Measurements from ENCODE around the gene ZNF385B.

ZNF385B gene

DNA sequence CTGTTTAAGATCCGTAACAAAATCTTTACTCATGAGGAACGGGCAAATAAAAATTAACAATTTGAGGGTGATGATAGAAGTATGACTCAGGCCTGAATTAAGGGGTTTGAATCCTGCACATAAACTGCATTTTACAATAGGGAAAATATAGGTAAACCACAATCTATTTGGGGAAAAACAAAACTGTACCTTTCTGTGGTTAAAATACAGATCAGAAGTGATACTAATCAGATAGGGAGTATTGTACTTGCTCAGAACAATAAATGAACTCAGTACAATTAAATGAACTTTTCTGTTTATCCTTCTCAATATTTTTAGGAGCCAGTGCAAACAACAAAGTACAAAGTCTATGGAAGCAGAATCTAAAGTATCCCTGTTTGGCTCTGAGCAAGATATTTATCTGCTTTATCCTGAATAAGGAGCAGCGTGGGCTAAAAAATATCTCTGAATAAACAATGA, 287.3 kb downstream of the ZNF385B start:
- no peak overlapping the region for H3K4me3 ChIP-seq (replicated peaks; ENCODE audit: insufficient read depth, low read length)
- no peak overlapping the region for H3K27ac ChIP-seq (replicated peaks)
- DNase-seq (ENCODE audit: low read depth in 1 of 2, low spot score in 1 of 2), result no peak
- TF ChIP-seq, protein P1, sequence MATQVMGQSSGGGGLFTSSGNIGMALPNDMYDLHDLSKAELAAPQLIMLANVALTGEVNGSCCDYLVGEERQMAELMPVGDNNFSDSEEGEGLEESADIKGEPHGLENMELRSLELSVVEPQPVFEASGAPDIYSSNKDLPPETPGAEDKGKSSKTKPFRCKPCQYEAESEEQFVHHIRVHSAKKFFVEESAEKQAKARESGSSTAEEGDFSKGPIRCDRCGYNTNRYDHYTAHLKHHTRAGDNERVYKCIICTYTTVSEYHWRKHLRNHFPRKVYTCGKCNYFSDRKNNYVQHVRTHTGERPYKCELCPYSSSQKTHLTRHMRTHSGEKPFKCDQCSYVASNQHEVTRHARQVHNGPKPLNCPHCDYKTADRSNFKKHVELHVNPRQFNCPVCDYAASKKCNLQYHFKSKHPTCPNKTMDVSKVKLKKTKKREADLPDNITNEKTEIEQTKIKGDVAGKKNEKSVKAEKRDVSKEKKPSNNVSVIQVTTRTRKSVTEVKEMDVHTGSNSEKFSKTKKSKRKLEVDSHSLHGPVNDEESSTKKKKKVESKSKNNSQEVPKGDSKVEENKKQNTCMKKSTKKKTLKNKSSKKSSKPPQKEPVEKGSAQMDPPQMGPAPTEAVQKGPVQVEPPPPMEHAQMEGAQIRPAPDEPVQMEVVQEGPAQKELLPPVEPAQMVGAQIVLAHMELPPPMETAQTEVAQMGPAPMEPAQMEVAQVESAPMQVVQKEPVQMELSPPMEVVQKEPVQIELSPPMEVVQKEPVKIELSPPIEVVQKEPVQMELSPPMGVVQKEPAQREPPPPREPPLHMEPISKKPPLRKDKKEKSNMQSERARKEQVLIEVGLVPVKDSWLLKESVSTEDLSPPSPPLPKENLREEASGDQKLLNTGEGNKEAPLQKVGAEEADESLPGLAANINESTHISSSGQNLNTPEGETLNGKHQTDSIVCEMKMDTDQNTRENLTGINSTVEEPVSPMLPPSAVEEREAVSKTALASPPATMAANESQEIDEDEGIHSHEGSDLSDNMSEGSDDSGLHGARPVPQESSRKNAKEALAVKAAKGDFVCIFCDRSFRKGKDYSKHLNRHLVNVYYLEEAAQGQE (IDR thresholded peaks at IDR 0.05; ENCODE audit: insufficient replicate concordance, low read depth), result no peak
- no peaks in the 10 kb centered on the region for H3K27me3 ChIP-seq (ENCODE audit: insufficient read depth, poor library complexity, severe bottlenecking)

GRCh38 chr2:179572544-179572943, 288.9 kb downstream of the ZNF385B start:
- TF ChIP-seq SPI1 (IDR thresholded peaks at IDR 0.05; ENCODE audit: borderline replicate concordance, low read depth), result no peak
- Histone ChIP-seq H3K27ac (replicated peaks) (no peak overlapping the region), H3K27me3 (ENCODE audit: insufficient read depth, poor library complexity, severe bottlenecking) (no peaks in the 10 kb centered on the region), H3K4me3 (replicated peaks; ENCODE audit: insufficient read depth, low read length) (no peak overlapping the region)
- DNase-seq (ENCODE audit: low read depth in 1 of 2, low spot score in 1 of 2), result no peak

- TF ChIP-seq SPI1 (IDR thresholded peaks at IDR 0.05; ENCODE audit: borderline replicate concordance, low read depth), result no peak
- TF ChIP-seq POLR2AphosphoS5 (IDR thresholded peaks at IDR 0.05; ENCODE audit: low read depth), result no peak
- TF ChIP-seq, protein P1 (IDR thresholded peaks at IDR 0.05; ENCODE audit: insufficient replicate concordance, low read depth), result no peak
- TF ChIP-seq GABPA (IDR thresholded peaks at IDR 0.05; ENCODE audit: low read depth), result no peak
- TF ChIP-seq, protein P2, sequence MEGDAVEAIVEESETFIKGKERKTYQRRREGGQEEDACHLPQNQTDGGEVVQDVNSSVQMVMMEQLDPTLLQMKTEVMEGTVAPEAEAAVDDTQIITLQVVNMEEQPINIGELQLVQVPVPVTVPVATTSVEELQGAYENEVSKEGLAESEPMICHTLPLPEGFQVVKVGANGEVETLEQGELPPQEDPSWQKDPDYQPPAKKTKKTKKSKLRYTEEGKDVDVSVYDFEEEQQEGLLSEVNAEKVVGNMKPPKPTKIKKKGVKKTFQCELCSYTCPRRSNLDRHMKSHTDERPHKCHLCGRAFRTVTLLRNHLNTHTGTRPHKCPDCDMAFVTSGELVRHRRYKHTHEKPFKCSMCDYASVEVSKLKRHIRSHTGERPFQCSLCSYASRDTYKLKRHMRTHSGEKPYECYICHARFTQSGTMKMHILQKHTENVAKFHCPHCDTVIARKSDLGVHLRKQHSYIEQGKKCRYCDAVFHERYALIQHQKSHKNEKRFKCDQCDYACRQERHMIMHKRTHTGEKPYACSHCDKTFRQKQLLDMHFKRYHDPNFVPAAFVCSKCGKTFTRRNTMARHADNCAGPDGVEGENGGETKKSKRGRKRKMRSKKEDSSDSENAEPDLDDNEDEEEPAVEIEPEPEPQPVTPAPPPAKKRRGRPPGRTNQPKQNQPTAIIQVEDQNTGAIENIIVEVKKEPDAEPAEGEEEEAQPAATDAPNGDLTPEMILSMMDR (IDR thresholded peaks at IDR 0.05; ENCODE audit: insufficient read depth, low read length), result no peak
- H3K27ac ChIP-seq (replicated peaks), result no peak overlapping the region
- H3K27me3 ChIP-seq (ENCODE audit: insufficient read depth, poor library complexity, severe bottlenecking), result no peaks in the 10 kb centered on the region
- no peak overlapping the region for H3K4me3 ChIP-seq (replicated peaks; ENCODE audit: insufficient read depth, low read length)
- no peak for DNase-seq (ENCODE audit: low read depth in 1 of 2, low spot score in 1 of 2)
These were observed 289.7 kb downstream of the ZNF385B start for GRCh38 chr2:179571721-179572120.

DNA sequence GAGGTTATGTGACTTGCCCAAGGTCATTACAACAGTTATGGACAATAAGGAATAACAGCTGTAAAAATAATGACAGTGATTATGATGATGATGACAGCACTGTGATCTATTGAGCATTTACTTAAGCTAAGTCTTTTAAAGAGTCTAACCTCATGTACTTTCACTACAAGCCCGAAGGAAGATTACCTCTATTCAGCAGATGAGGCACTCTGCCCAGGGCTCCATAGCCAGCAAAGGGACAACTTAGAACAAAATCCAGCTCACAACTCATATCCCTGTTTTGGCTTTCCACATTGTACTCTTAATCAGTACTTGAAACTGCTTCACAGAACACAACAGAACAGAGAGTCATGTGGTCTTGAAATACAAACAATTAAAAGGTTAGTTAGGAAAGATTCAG, 290.2 kb downstream of the ZNF385B start:
- H3K27me3 ChIP-seq (ENCODE audit: insufficient read depth, poor library complexity, severe bottlenecking), result no peaks in the 10 kb centered on the region
- no peak overlapping the region for H3K27ac ChIP-seq (replicated peaks)
- TF ChIP-seq, protein P2 (IDR thresholded peaks at IDR 0.05; ENCODE audit: insufficient read depth, low read length), result no peak
- no peak for TF ChIP-seq GABPA (IDR thresholded peaks at IDR 0.05; ENCODE audit: low read depth)
- TF ChIP-seq SPI1 (IDR thresholded peaks at IDR 0.05; ENCODE audit: borderline replicate concordance, low read depth), result no peak
- no peak for TF ChIP-seq POLR2AphosphoS5 (IDR thresholded peaks at IDR 0.05; ENCODE audit: low read depth)
- TF ChIP-seq, protein P1 (IDR thresholded peaks at IDR 0.05; ENCODE audit: insufficient replicate concordance, low read depth), result no peak
- DNase-seq (ENCODE audit: low read depth in 1 of 2, low spot score in 1 of 2), result no peak
- H3K4me3 ChIP-seq (replicated peaks; ENCODE audit: insufficient read depth, low read length), result no peak overlapping the region
